GM18498 (cell line): ENCODE data around the gene OVOL1.

Source experiments
- ATAC-seq: cut with Tn5 transposase; IDR thresholded peaks from one replicate; pipeline ENCODE4 v1.9.1; 2021; ENCODE audit warnings: mild to moderate bottlenecking, moderate library complexity; ENCODE audit not compliant: unreplicated experiment

The OVOL1 gene

GRCh38 chr11:65790902-65791650 lies 4.2 kb downstream of the OVOL1 start:
- ATAC-seq: no peak

- ATAC-seq: peak; percentile 86
Observed at GRCh38 chr11:65791719-65792213, 4.9 kb downstream of the OVOL1 start.

GRCh38 chr11:65792456-65792855 lies 5.6 kb downstream of the OVOL1 start:
- ATAC-seq: no peak

DNA sequence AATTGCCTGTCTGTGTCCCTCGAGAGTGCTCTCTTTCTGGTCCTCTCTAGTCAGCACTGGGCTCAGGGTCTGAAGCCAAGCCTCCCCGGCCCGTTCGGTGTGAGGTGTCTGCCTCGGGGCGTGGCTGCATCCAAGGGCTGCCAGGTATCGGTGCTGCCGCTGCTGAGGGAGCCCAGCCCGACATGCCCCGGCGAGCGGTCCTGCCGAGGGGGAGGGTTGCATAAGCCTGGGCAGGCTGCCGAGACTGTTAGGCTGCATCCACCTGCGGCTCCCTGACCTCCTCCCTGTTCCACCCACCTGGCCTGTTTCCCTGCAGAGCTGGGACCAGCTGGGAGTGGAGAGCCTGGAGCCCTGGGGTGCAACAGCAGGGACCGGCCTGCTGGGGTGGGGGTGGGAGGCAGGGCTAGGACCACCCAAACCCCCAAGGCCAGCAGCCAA lies 6.3 kb downstream of the OVOL1 start:
- no peak for ATAC-seq

GRCh38 chr11:65793625-65794400 lies 7.0 kb downstream of the OVOL1 start:
- no peak for ATAC-seq

GRCh38 chr11:65794570-65795510 lies 8.0 kb downstream of the OVOL1 start:
- no peak for ATAC-seq

DNA sequence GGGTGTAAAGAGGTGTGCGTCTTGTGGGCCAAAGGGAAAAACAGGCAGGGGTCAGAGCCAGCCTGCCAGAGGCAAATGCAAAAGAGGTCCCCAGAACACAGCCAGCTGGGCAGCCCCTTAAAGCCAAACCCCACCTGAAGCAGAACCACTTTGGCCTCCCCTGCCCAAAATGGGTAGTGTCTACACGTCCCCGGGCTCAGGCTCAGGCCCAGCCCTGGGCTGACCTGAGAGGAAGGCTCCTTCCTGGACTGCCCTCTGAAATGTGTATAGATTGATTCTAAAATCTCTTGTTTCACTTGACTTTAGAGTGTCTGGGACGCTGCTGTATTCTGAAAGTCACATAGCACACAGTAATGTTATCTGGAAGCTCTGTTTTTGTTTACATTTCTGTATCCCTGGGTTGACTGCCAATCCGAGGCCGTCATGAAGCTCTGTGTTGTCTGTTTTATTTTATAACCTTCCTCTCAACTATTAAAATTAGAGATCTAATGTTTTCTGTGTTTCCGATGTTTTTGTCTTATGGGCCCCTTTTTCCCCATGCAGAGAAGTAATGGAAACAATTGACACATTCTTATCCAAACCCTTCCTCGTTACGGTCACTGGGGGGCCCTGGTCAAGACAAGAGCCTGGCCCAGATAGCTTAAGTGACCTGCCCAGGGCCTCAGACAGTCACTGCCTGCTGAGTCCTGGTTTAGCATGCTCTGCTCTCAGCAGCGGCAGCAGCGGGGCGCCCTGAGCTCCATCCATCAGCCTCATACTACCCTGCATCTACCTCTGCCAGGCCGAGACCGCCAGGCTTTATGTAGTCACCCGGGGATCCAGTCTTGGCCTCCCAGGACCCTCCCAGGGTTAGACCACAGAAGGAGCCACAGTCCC lies 10.1 kb downstream of the OVOL1 start:
- no peak for ATAC-seq

DNA sequence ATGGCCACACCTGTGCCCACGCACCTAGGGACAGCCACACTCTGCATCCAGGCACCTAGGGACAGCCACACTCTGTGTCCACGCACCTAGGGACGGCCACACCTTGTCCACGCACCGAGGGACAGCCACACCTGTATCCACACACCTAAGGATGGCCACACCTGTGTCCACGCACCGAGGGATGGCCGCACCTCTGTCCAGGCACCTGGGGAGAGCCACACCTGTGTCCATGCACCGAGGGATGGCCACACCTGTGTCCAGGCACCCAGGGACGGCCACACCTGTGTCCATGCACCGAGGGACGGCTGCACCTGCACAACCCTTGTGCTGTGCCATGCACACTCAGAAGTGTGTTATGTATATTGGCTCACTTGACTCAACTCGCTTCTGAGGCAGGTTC lies 10.8 kb downstream of the OVOL1 start:
- no peak for ATAC-seq

GRCh38 chr11:65798882-65799281 lies 12.0 kb downstream of the OVOL1 start:
- ATAC-seq: no peak

- no peak for ATAC-seq
Observed at GRCh38 chr11:65801153-65801987, 14.5 kb downstream of the OVOL1 start.

DNA sequence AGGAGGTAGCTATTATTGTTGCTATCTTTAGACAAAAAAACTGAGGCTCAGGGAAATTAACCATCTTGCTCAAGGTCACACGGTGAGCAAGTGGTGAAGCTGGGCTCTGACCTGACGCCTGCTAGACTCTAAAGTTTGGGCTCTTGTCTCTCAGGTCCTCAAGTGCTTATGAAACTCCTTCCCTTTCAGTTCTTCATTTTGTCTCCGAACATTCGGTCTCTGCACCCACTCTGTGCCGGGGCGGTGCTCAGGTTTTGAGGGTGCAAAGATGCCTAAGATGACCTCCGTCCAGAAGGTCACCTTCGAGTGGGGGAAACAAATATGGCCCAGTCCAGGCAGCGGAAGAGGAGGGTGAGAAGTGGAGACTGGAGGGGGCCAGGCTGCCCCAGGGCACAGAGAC lies 16.0 kb downstream of the OVOL1 start:
- peak; percentile 78 for ATAC-seq

- no peak for ATAC-seq
Observed at GRCh38 chr11:65803797-65804492, 17.1 kb downstream of the OVOL1 start.

GRCh38 chr11:65806979-65807378 lies 20.1 kb downstream of the OVOL1 start:
- no peak for ATAC-seq

DNA sequence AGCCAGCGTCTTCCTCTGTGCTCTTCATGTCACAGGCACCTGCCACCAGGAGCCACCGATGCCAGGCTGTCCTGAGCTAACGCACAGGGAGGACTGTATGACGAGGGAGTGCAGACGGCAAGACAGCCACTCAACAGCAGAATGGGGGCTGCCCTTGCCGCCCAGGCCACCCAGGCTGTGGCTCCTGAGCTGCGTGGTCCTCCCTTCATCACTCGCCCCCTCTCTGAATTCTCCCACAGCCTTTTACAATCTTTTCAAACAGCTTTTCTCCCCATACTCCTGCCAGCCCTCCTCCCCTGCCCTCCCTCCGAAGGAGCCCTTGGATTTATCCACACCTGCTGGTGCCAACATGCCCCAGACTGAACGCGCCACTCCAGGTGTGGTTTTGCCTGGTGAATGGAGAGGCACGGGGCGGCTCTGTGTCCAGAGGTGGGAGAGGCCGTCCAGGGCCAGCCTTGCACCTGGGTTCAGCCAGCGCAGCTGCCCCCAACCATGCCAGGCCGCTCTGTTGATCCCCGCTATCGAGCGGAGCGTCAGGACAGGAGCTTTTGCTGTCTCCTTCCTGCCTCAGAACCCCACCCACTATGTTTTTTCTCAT lies 22.0 kb downstream of the OVOL1 start:
- no peak for ATAC-seq

DNA sequence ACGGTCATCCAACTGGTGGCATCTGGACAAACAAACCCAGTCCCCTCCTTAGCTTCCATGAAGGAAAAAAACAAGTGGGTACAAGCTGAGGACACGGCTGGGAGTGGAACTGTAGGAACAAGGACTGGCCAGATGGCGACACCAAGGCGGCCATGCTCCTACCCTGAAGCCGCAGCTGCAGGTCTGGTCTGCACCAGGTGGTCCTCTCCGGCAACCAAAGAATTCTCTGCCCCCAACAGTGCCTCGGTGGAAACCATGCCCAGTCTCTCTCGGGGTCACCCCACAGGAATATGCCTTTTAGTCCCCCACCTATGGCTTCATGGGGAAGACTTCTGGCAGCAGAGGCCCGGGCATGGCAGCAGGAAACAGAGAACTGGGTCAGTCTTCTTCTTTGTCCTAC lies 22.6 kb downstream of the OVOL1 start:
- ATAC-seq: no peak

GRCh38 chr11:65810046-65810868 lies 23.4 kb downstream of the OVOL1 start:
- ATAC-seq: no peak

DNA sequence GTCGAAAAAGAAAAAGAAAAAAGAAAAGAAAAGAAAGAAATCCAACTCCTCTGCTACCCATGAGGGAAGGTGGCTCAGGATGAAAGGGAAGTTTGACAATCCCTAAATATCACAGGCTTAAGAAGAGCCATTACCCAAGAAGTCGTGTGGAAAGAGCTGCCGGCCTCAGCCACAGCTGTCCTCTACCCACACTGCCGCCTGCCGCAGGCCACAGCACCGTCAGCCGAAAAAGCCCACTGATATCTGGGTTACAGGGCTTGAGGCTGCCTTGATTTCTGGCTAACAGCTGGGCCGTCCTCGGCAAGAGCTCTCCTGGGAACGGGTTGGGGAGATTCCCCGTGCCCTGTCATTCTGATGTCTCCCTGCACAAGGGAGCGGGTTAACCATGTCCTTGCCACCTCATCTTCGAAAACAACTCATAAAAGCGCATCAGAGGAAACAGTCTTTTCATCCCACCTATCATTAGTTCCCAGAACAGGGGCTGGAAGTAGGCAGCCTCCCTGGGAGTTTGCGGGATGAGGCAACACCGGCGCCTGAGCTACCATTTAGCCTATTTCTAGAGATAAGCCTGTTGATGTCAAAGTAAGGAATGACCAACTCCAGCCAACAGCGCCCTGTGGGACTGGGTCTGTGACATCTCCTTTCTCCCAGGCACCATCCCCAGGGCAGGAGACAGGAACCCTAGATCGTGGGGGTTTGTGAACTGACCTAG lies 25.1 kb downstream of the OVOL1 start:
- no peak for ATAC-seq
